Testis (tissue), 2 donors: ENCODE measurements around the gene C17orf67.

Experiments used
- POLR2A ChIP-seq: fragments of 450-650 bp; IDR thresholded peaks from one replicate; pipeline ENCODE4 v1.6.1; 2017; ENCODE audit warnings: antibody characterized with exemption, mild to moderate bottlenecking, moderate library complexity
- TF ChIP-seq, protein P1 (sequence below), 3 experiments: fragments of 450-650 bp in 2 of 3; fragments of 200-600 bp in 1 of 3; sonication (generic) in 1 of 3; IDR thresholded peaks; one replicate each; pipeline ENCODE4 v1.5.1; 2016 to 2019; ENCODE audit warnings: antibody characterized with exemption in 3 of 3, mild to moderate bottlenecking in 2 of 3, moderate library complexity in 1 of 3

DNA sequence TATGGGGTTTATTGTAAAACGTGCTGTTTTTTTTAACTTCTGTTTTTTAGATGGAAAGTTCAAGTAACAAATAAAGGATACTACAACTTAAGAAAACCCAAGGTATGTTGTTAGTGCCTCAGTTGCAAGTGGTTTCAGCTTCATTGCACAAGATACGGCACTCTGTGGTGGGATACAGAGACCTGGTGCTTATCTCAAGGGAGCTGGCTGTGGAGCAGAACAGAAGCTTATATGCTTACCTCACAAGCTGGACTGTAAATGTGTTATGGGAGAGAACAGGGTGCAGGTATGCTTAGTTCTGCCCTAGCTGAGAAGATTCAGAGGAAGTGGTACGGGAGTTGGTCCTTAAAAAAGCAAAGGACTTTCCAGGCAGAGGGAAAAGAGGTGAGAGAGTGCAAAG, 15.4 kb upstream of the C17orf67 start:
- TF ChIP-seq POLR2A, result no peak
- TF ChIP-seq, protein P1, sequence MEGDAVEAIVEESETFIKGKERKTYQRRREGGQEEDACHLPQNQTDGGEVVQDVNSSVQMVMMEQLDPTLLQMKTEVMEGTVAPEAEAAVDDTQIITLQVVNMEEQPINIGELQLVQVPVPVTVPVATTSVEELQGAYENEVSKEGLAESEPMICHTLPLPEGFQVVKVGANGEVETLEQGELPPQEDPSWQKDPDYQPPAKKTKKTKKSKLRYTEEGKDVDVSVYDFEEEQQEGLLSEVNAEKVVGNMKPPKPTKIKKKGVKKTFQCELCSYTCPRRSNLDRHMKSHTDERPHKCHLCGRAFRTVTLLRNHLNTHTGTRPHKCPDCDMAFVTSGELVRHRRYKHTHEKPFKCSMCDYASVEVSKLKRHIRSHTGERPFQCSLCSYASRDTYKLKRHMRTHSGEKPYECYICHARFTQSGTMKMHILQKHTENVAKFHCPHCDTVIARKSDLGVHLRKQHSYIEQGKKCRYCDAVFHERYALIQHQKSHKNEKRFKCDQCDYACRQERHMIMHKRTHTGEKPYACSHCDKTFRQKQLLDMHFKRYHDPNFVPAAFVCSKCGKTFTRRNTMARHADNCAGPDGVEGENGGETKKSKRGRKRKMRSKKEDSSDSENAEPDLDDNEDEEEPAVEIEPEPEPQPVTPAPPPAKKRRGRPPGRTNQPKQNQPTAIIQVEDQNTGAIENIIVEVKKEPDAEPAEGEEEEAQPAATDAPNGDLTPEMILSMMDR (IDR thresholded peaks at IDR 0.05), result no peak
